ENCODE measurements around the gene ZNF385A. TPM values are rescaled to one million over a fixed set of nuclear protein-coding genes. Genes with fewer than 3 reads are reported as not detected.

The ZNF385A gene
- polyA plus RNA-seq, 1 donor from 2014 or later = 0.46 TPM

DNA sequence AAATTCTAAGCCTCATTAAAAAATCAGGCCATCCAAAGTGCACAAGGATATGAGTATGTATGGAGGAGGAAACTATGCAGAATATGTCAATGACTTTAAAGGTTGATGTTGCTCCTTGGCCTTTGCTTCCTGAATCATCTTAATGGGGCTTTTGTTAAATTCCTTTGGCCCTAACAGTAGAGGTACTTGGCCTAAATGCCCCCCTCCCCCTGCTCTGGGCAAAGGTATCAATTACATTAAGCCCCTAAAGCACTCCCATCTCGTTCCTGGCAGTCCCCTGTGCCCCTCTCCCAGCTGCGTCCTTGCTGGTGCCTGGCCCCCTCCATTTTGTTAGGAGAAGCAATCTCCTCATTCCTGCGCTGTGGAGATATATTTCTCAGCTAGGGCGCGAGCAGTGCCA, 54.8 kb downstream of the ZNF385A start:
- Histone ChIP-seq H3F3A (ENCODE audit: insufficient read depth, low read length, poor library complexity, severe bottlenecking) (no peaks in the 10 kb centered on the region), H3K27me3 (ENCODE audit: insufficient read depth, low read depth, low read length) (no peaks in the 10 kb centered on the region)
- TF ChIP-seq, protein P1, sequence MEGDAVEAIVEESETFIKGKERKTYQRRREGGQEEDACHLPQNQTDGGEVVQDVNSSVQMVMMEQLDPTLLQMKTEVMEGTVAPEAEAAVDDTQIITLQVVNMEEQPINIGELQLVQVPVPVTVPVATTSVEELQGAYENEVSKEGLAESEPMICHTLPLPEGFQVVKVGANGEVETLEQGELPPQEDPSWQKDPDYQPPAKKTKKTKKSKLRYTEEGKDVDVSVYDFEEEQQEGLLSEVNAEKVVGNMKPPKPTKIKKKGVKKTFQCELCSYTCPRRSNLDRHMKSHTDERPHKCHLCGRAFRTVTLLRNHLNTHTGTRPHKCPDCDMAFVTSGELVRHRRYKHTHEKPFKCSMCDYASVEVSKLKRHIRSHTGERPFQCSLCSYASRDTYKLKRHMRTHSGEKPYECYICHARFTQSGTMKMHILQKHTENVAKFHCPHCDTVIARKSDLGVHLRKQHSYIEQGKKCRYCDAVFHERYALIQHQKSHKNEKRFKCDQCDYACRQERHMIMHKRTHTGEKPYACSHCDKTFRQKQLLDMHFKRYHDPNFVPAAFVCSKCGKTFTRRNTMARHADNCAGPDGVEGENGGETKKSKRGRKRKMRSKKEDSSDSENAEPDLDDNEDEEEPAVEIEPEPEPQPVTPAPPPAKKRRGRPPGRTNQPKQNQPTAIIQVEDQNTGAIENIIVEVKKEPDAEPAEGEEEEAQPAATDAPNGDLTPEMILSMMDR (IDR thresholded peaks at IDR 0.05; ENCODE audit: poor library complexity, severe bottlenecking) = no peak

GRCh38 chr12:54328595-54329337, 55.8 kb downstream of the ZNF385A start:
- H3K4me2 ChIP-seq (ENCODE audit: low read length) = no peak overlapping the region
- no peak overlapping the region for H3K9ac ChIP-seq (ENCODE audit: low read length)

More for the DNA sequence above, 54.8 kb downstream of the ZNF385A start:
- H3K36me3 ChIP-seq (ENCODE audit: insufficient read depth, low read length) = no peaks in the 10 kb centered on the region
- H3K9me2 ChIP-seq (ENCODE audit: insufficient read depth, low read length) = no peaks in the 10 kb centered on the region
- peaks cover 25% of the 10 kb centered on the region for H3K79me2 ChIP-seq (replicated peaks; ENCODE audit: insufficient read depth, low read length)
- no peak overlapping the region for H3K9ac ChIP-seq (ENCODE audit: low read length)
- H3K4me2 ChIP-seq (ENCODE audit: low read length) = no peak overlapping the region
- no peaks in the 10 kb centered on the region for H4K20me1 ChIP-seq (ENCODE audit: insufficient read depth)
- H3K4me3 ChIP-seq (ENCODE audit: low read length) = no peak overlapping the region
- no peaks in the 10 kb centered on the region for H3K9me3 ChIP-seq (ENCODE audit: low read length)
- H3K27ac ChIP-seq (ENCODE audit: low read length) = no peak overlapping the region
- no peak overlapping the region for H2AFZ ChIP-seq (ENCODE audit: low read depth, low read length)

More at GRCh38 chr12:54328595-54329337, 55.8 kb downstream of the ZNF385A start:
- TF ChIP-seq MXI1 (conservative IDR thresholded peaks at IDR 0.05; ENCODE audit: poor library complexity, severe bottlenecking) (no peak), EZH2 (IDR thresholded peaks at IDR 0.05; ENCODE audit: borderline replicate concordance, insufficient read depth, low read length, poor library complexity, severe bottlenecking) (no peak), RAD21 (conservative IDR thresholded peaks at IDR 0.05) (no peak), TAF1 (IDR thresholded peaks at IDR 0.05; ENCODE audit: low read depth) (no peak), REST (IDR thresholded peaks at IDR 0.05; ENCODE audit: borderline replicate concordance) (no peak), POLR2AphosphoS5 (IDR thresholded peaks at IDR 0.05) (no peak), EP300 (conservative IDR thresholded peaks at IDR 0.05; ENCODE audit: poor library complexity, severe bottlenecking) (no peak), SMC3 (conservative IDR thresholded peaks at IDR 0.05; ENCODE audit: poor library complexity) (no peak)
- TF ChIP-seq, protein P1 (IDR thresholded peaks at IDR 0.05; ENCODE audit: poor library complexity, severe bottlenecking) = no peak
- Histone ChIP-seq H3K36me3 (ENCODE audit: insufficient read depth, low read length) (no peaks in the 10 kb centered on the region), H3F3A (ENCODE audit: insufficient read depth, low read length, poor library complexity, severe bottlenecking) (no peaks in the 10 kb centered on the region), H2AFZ (ENCODE audit: low read depth, low read length) (no peak overlapping the region), H3K27me3 (ENCODE audit: insufficient read depth, low read depth, low read length) (no peaks in the 10 kb centered on the region), H3K4me3 (ENCODE audit: low read length) (no peak overlapping the region), H3K9me3 (ENCODE audit: low read length) (no peaks in the 10 kb centered on the region), H4K20me1 (ENCODE audit: insufficient read depth) (no peaks in the 10 kb centered on the region), H3K27ac (ENCODE audit: low read length) (no peak overlapping the region), H3K79me2 (replicated peaks; ENCODE audit: insufficient read depth, low read length) (peaks cover 25% of the 10 kb centered on the region), H3K9me2 (ENCODE audit: insufficient read depth, low read length) (no peaks in the 10 kb centered on the region)
